Keratinocyte (primary cell): ENCODE measurements around the gene MMP3. TPM values are rescaled to one million over a fixed set of nuclear protein-coding genes. Genes with fewer than 3 reads are reported as not detected.
"Not testable (repeated sequence)": the region's sequence is repeated elsewhere in the genome, so short reads cannot be mapped to it uniquely, and the experiment has no call there.

ENCODE experiments used
- DNase-seq: peaks from one replicate; pipeline ENCODE4 v3.0.0-alpha.2; 2011; ENCODE audit warnings: low read depth, missing footprints, low spot score
- FAIRE-seq: peaks from 2 replicates; lab custom pipeline; 2011; peaks lifted over from hg19 to GRCh38; lab: Jason Lieb, UNC
- H2AFZ ChIP-seq: 2 replicates; pipeline ENCODE4 v1.6.0; 2012; ENCODE audit warnings: low read length, control low read depth, inconsistent platforms; ENCODE audit not compliant: control insufficient read depth
- H3K27ac ChIP-seq: 2 replicates; pipeline ENCODE4 v1.5.1; 2011; ENCODE audit warnings: low read length; ENCODE audit not compliant: control insufficient read depth, insufficient read depth
- H3K27me3 ChIP-seq: 3 replicates; pipeline ENCODE4 v1.6.0; 2011; ENCODE audit warnings: low read length; ENCODE audit not compliant: control insufficient read depth, insufficient read depth; ENCODE audit errors: extremely low read depth
- H3K36me3 ChIP-seq, 2 experiments: 2 replicates in 1 of 2; 3 replicates in 1 of 2; pipeline ENCODE4 v1.5.1; 2011; ENCODE audit warnings: low read length in 2 of 2, mild to moderate bottlenecking in 1 of 2; ENCODE audit not compliant: control insufficient read depth in 2 of 2, insufficient read depth in 2 of 2; ENCODE audit errors: extremely low read depth in 1 of 2
- H3K4me1 ChIP-seq: 3 replicates; pipeline ENCODE4 v1.5.1; 2011; ENCODE audit warnings: low read length; ENCODE audit not compliant: control insufficient read depth, insufficient read depth; ENCODE audit errors: extremely low read depth
- H3K4me2 ChIP-seq: 3 replicates; pipeline ENCODE4 v1.6.0; 2011; ENCODE audit warnings: low read depth, low read length; ENCODE audit not compliant: control insufficient read depth, insufficient read depth; ENCODE audit errors: extremely low read depth
- H3K4me3 ChIP-seq, 3 experiments: fragments of 200-600 bp in 1 of 3; sonication (generic) in 1 of 3; 2 replicates in 2 of 3; 3 replicates in 1 of 3; pipeline ENCODE4 v1.5.1; 2011 to 2016; ENCODE audit warnings: low read length in 3 of 3, mild to moderate bottlenecking in 3 of 3, control low read depth in 2 of 3, inconsistent platforms in 1 of 3, low read depth in 1 of 3, mixed read lengths in 1 of 3, mixed run types in 1 of 3, moderate library complexity in 1 of 3; ENCODE audit not compliant: control insufficient read depth in 2 of 3, insufficient read depth in 2 of 3; ENCODE audit errors: extremely low read depth in 1 of 3
- H3K79me2 ChIP-seq: 2 replicates; pipeline ENCODE4 v1.6.0; 2012; ENCODE audit warnings: low read length; ENCODE audit not compliant: control insufficient read depth, insufficient read depth
- H3K9ac ChIP-seq: 3 replicates; pipeline ENCODE4 v1.6.0; 2011; ENCODE audit warnings: low read length; ENCODE audit not compliant: control insufficient read depth, insufficient read depth; ENCODE audit errors: extremely low read depth
- H3K9me1 ChIP-seq: 3 replicates; pipeline ENCODE4 v1.6.0; 2011; ENCODE audit warnings: low read length; ENCODE audit not compliant: control insufficient read depth, insufficient read depth; ENCODE audit errors: extremely low read depth
- H3K9me3 ChIP-seq: 2 replicates; pipeline ENCODE4 v1.5.1; 2012; ENCODE audit warnings: low read depth, low read length; ENCODE audit not compliant: control insufficient read depth
- H4K20me1 ChIP-seq: 3 replicates; pipeline ENCODE4 v1.6.0; 2011; ENCODE audit warnings: low read length; ENCODE audit not compliant: control insufficient read depth, insufficient read depth; ENCODE audit errors: extremely low read depth
- EZH2 ChIP-seq: IDR thresholded peaks from one replicate; pipeline ENCODE4 v1.6.1; 2012; ENCODE audit warnings: inconsistent platforms, mild to moderate bottlenecking, low read length, moderate library complexity
- dilution Hi-C: fragments of 300-500 bp; cut with MboI; formaldehyde crosslinking; loops from one replicate; pipeline ENCODE4 v1.7.0; 2020; ENCODE audit warnings: low sequenced_read_pairs; ENCODE audit not compliant: extremely low pct_ligation_motif_present
- polyA plus RNA-seq, 5 experiments: library from polyadenylated mRNA; depleted of rRNA in 3 of 5; stranded (reverse) in 3 of 5; stranded (forward) in 1 of 5; unstranded in 1 of 5; fragments of >200 nt; gene quantifications; 1 replicate in 1 of 5; 2 replicates in 3 of 5; 3 replicates in 1 of 5; pipeline versions ENCODE4 v1.2.1 to v1.2.3, GENCODE V29; 2011 to 2012; ENCODE audit warnings: missing spikeins in 2 of 5, low read depth in 1 of 5, low replicate concordance in 1 of 5
- TF ChIP-seq, protein P1 (sequence below), 3 experiments: IDR thresholded peaks in 1 of 3; conservative IDR thresholded peaks in 1 of 3; optimal IDR thresholded peaks in 1 of 3; 2 replicates in 2 of 3; 3 replicates in 1 of 3; pipeline versions ENCODE3 to v1.5.1; 2011; ENCODE audit warnings: low read length in 3 of 3, mild to moderate bottlenecking in 3 of 3, moderate library complexity in 2 of 3, control low read depth in 1 of 3, inconsistent platforms in 1 of 3; ENCODE audit not compliant: insufficient read depth in 2 of 3; ENCODE audit errors: extremely low read depth in 1 of 3

Gene MMP3
- polyA plus RNA-seq, 1 donor (not counting 4 experiments of a cell fraction or from before 2014, with no cell fraction given) = 8.3 TPM

DNA sequence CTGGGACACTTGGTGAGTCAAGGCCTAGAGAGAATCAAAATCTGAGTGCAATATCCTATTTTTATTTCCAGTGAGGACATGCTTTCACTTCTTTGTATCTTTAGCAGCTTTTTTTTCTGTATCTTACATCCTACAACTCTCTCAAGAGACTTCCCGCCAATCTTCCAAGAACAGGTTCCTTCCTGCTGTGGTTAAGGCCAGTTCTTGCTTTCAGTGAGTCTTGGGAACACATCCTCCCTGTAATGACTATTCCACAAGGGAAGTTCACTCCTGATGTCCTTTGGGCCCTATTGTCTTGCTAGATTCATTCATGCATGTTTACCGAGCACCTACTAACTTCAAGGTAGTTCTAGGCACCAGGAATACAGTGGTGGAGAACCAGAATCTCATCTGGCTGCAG is 35.2 kb upstream of the MMP3 start:
- DNase-seq = no peak
- H3K36me3 ChIP-seq = no peaks in the 10 kb centered on the region
- H3K27me3 ChIP-seq = no peaks in the 10 kb centered on the region
- no peaks in the 10 kb centered on the region for H3K9me3 ChIP-seq
- no peak for FAIRE-seq
- H2AFZ ChIP-seq = no peak overlapping the region
- H4K20me1 ChIP-seq = no peaks in the 10 kb centered on the region
- no peak for TF ChIP-seq EZH2
- TF ChIP-seq, protein P1, sequence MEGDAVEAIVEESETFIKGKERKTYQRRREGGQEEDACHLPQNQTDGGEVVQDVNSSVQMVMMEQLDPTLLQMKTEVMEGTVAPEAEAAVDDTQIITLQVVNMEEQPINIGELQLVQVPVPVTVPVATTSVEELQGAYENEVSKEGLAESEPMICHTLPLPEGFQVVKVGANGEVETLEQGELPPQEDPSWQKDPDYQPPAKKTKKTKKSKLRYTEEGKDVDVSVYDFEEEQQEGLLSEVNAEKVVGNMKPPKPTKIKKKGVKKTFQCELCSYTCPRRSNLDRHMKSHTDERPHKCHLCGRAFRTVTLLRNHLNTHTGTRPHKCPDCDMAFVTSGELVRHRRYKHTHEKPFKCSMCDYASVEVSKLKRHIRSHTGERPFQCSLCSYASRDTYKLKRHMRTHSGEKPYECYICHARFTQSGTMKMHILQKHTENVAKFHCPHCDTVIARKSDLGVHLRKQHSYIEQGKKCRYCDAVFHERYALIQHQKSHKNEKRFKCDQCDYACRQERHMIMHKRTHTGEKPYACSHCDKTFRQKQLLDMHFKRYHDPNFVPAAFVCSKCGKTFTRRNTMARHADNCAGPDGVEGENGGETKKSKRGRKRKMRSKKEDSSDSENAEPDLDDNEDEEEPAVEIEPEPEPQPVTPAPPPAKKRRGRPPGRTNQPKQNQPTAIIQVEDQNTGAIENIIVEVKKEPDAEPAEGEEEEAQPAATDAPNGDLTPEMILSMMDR (optimal IDR thresholded peaks at IDR 0.05 in 1 of 3, IDR thresholded peaks at IDR 0.05 in 1 of 3, conservative IDR thresholded peaks at IDR 0.05 in 1 of 3; ENCODE audit: extremely low read depth in 1 of 3, insufficient read depth in 2 of 3, low read length in 3 of 3) = no peak
- no peaks in the 10 kb centered on the region for H3K9me1 ChIP-seq
- no peak overlapping the region for H3K4me2 ChIP-seq
- no peak overlapping the region for H3K9ac ChIP-seq
- H3K27ac ChIP-seq = no peak overlapping the region
- no peaks in the 10 kb centered on the region for H3K79me2 ChIP-seq
- dilution Hi-C loops = no loop called here
- H3K4me1 ChIP-seq = peaks cover 10% of the 10 kb centered on the region
- H3K4me3 ChIP-seq = no peak overlapping the region

DNA sequence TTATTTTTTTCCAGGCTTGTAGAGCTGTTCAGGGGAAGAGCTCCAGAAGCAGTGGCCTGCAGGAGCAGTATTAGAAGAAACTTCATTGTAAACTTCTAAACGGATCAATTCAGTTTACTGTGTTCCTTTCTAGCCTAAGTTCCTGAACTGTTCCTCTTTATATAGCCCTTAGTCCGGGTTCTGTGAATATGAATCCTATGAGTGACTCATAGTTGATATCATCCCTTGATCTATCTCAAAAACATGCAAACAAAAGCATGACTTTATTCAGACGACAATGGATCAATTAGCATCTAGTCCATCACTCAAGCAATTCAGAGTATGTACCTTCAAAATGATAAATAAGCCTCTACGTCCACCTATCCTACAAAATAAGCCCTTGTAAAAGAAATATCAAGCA is 31.4 kb upstream of the MMP3 start, which contains the start of gene MMP12:
TSS of gene MMP12 (minus strand) at position 131 of the 400 bp plus-strand sequence. CDS start at position 86, 45 bp downstream.
- Histone ChIP-seq H3K79me2 (no peaks in the 10 kb centered on the region), H3K4me1 (peaks cover 4% of the 10 kb centered on the region), H3K4me2 (no peak within 1 kb of the TSS), H3K27ac (no peak within 1 kb of the TSS), H3K27me3 (no peaks in the 10 kb centered on the region), H4K20me1 (no peaks in the 10 kb centered on the region), H2AFZ (no peak within 1 kb of the TSS), H3K9ac (no peak within 1 kb of the TSS), H3K9me3 (no peaks in the 10 kb centered on the region), H3K36me3 (no peaks in the 10 kb centered on the region), H3K4me3 (no peak within 1 kb of the TSS), H3K9me1 (no peaks in the 10 kb centered on the region)
- FAIRE-seq (no peak), DNase-seq (no peak)
- TF ChIP-seq, protein P1 (optimal IDR thresholded peaks at IDR 0.05 in 1 of 3, IDR thresholded peaks at IDR 0.05 in 1 of 3, conservative IDR thresholded peaks at IDR 0.05 in 1 of 3; ENCODE audit: extremely low read depth in 1 of 3, insufficient read depth in 2 of 3, low read length in 3 of 3) = no peak
- TF ChIP-seq EZH2 = no peak
- dilution Hi-C loops = no loop called here

DNA sequence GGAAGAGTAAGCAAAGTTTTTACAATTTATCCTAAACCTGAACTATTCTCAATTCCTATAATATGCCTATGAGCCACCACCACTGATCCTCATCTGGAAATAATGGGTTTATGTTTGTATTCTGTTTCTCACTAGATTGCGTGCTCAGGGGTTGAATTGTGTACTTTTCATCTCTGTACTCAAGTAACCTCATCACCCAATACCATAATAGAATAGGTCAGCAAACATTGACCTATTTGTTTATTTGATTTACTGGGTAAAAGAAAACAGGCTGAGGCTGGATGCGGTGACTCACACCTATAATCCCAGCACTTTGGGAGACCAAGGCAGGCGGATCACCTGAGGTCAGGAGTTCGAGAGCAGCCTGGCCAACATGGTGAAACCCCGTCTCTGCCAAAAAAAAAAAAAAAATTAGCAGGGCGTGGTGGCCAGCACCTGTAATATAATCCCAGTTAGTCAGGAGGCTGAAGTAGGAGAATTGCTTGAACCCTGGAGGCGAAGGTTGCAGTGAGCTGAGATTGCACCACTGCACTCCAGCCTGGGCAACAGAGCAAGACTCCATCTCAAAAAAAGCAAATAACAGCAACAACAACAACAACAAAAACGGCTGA is 26.1 kb upstream of the MMP3 start:
- H3K9ac ChIP-seq, H3K9me3 ChIP-seq, H3K36me3 ChIP-seq, DNase-seq, H4K20me1 ChIP-seq, H3K4me3 ChIP-seq, H3K27me3 ChIP-seq, H3K4me2 ChIP-seq, dilution Hi-C loops, H3K4me1 ChIP-seq, H3K9me1 ChIP-seq, H3K27ac ChIP-seq, H3K79me2 ChIP-seq, H2AFZ ChIP-seq: not testable (repeated sequence)
- FAIRE-seq = peak; percentile 17
